ENCODE results near the gene SARDH.

The SARDH gene

DNA sequence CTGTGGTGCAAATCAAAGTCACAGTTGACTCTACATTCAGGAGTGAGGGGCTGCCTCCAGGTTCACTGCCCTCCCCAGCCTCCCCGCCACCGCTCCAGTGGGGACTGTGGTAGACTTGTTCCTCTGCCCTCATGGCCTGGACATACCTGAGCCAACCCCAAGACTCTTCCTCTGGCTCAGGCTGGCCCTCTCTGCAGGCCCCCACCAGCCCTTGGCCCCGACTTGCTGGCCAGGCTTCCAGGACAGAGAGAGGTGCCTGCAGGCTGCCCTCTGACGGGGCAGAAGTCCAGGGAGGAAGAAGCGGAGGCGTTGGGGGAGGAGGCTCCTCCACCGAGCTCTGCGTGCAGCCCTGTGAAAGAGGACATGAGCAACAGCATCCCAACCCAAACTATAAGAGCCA, 2.8 kb upstream of the SARDH start:
- DNase-seq = no peak
- in situ Hi-C loops (cut with HindIII; ENCODE audit: low pct_ligation_motif_present, low pct_unique_long_range_greater_than_20kb, low sequenced_read_pairs) = no loop called here

DNA sequence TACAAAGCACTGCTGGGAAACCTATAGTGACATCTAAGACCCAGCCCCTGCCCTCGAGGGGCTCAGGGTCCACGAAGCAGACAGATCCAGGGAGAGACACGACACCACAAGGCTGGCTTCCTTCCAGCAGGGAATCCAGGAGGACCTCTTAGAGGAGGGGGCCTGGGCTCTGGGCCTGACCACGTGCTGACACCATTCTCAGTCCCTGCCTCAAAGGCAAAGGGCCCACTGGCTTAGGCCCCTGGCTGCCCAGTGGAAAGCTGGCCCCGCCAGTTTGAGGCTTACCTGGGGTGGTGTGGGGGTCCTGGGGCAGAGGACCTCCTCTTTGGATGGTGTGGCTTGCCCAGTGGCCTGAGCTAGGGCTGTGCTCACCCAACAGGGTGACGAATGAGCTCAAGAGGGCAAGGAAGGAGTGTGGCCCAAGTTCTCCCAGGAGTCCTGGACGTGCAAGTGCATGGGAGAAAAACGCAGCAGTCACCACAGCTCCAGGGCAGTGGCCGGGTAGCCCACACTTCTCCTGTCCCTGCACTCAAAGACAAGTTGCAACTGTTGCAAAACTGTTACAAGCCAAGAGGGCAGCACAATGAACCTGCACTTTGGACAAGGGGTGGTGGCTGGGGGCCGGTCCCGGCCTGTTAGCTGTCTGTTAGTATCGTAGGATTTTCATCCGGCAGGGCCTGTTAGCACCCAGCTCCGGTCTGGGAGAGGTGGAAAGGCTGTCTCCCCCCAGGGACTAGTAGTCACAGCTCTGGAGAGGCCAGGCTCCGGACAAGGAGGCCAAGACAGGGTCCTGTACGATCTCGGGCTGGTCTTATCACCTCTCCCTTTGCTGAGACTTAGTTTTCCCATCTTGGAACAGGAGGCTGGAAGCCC, 1.5 kb upstream of the SARDH start:
- no peak for DNase-seq
- in situ Hi-C loops (cut with HindIII; ENCODE audit: low pct_ligation_motif_present, low pct_unique_long_range_greater_than_20kb, low sequenced_read_pairs) = no loop called here

DNA sequence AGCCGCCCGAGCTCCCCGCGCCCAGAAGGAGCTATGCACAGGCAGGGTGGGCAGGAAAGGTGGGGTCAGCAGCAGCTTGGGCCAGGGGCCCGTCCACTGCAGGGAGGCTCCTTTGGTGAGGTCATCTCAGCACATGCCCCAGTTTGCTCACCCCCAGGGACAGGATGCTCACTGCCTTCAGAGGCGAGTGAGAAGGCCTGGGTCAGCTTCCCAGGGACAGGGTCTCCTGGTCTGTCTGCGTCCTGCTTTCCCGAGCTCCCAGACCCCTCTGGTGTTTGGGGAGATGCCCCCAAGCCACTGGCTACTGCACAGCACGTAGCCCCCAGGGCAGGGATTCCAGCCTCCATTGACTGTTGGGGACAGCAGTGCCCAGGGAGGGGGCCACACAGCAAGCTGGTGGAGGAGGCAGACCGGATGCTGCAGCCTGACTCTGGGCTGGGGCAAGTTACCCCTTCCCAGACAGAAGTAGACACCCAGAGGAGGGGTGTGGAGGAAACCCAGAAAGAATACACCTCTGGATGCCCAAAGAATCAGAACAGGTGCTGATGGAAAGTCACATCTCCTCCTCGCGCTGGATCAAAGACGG, 581 bp upstream of the SARDH start:
- no peak for DNase-seq
- in situ Hi-C loops (cut with HindIII; ENCODE audit: low pct_ligation_motif_present, low pct_unique_long_range_greater_than_20kb, low sequenced_read_pairs) = no loop called here

DNA sequence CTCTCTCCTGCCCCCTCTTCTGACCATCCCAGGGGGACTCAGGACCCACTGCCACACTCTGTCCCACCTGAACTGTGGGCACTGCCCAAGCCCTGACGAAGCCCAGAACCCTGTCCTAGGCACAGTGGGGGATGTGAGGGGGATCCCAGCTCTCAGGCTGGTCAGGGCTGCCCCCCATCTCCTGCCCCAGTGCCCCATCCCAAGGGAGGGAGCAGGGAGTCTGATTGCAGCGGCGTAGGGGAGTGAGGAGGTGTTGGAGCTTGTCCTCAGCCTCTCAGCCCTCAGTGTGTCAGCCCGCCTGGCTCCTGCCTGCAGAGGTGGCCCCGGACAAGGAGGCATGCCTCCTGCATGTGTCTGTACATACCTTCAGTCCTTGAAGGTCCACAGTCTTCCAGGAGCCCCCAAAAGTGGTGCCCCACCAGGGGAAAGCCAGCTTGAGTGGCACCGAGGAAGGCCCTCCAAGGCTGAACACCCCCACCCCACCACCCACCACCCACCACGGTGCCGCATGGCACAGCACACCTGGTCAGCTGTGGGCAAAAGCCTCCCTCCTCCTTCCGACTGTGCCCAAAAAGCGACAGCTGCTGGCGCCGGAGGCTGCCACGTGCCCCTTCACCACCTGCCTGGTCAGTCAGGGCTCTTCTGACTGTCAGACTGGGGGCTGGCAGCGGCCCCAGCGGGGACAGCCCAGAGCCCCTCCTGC, 930 bp downstream of the SARDH start:
- DNase-seq = no peak
- in situ Hi-C loops (cut with HindIII; ENCODE audit: low pct_ligation_motif_present, low pct_unique_long_range_greater_than_20kb, low sequenced_read_pairs) = no loop called here

DNA sequence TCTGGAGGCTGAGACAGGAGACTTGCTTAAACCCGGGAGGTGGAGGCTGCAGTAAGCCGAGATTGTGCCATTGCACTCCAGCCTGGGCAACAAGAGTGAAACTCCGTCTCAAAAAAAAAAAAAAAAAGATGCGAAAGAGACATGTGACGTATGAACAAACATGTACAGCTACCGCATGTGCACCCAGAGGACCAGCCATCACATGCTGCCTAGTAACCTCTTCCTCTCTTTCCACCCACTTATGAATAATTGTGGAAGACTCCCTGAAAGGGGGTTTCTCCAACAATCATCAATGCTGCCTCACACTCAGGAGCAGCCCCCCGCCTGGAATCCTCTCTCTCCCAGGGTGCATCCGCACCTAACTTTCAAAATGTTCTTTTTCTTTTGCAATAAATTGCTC, 2.2 kb downstream of the SARDH start:
- DNase-seq = no peak
- in situ Hi-C loops (cut with HindIII; ENCODE audit: low pct_ligation_motif_present, low pct_unique_long_range_greater_than_20kb, low sequenced_read_pairs) = no loop called here

DNA sequence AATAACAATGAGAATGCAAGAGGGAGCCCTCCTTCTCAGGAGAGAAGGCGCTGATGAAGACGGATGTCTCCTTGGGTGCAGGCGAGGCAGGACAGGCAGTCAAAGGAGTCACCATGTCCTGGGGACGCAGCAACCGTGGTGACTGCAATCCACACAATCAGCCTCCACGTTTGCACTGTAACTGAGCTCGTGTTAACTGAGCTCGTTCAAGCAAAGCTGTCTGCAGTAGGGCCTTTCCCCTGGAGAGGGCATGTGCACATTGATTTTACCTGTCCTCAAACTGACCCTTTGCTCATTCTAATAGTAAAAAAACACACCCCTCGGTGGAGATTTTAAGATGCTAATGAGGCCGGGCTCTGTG, 2.8 kb downstream of the SARDH start:
- DNase-seq = no peak
- in situ Hi-C loops (cut with HindIII; ENCODE audit: low pct_ligation_motif_present, low pct_unique_long_range_greater_than_20kb, low sequenced_read_pairs) = no loop called here

DNA sequence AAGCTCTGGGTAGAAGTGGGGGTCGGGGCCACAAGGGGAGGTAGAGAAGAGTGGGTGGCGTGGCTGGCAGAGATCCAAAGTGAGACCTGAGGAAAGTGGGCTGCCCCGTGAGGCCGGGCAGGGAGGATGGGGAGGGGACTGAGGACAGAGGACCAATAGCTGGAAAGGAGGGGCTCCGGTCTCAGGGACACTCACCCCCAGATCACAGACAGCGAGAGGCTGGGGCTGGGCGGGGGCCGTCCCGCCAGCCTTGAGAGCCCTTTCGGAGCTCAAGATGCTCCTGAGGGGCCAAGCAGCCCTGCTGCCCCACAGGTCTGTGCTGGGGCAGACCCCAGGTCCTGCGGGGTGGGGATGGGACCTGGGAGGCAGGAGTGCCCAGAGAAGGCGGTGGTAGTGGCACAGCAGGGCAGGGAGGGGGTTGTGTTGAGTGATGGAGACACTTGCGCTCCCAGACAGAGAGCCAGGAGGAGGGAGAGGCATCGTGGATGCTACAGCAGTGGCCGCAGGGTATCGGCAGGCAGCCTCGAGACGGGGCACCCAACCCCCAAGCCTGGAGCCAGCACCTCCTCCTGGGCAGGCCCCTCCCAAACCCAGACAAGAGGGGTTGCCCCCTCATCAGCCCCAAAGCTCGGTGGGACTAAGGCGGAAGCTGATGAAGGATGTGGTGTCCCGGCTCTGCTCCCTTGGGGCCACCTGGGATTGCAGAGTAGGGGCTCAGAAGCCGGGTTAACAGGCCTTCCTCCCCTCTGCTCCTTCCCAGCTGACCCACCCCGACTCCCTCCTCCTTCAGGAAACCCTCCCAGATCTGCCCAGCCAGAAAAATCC, 3.4 kb downstream of the SARDH start:
- DNase-seq = no peak
- in situ Hi-C loops (cut with HindIII; ENCODE audit: low pct_ligation_motif_present, low pct_unique_long_range_greater_than_20kb, low sequenced_read_pairs) = no loop called here

DNA sequence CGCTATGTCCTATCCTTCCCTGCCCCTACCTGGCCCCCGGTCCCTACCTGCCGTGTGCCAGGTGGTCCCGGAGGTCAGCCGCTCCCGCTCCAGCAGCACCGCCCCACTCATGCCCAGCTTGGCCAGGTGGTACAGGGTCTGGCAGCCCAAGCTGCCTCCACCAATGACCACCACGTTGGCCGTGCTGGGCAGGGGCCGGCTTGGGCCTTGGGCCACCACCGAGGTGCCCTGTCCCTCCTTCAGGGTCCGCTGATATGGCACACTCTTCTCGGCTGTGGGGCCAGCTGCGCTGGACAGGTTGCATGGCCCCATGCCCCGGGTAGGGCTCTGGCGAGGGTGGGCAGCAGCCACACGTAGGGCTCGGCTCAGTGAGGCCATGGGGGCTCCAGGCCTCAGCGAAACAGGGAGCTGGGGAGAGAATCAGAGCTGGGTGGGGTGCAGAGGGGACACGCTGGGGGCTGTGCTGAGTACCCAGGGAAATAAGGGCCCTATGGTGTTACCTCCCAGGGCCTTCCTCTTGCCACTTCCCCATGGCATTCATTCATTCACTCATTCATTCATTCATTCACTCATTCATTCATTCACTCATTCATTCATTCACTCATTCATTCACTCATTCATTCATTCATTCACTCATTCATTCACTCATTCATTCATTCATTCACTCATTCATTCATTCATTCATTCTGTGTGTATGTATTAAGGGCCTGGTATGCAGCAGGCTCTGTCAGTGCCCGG, 4.2 kb downstream of the SARDH start:
- in situ Hi-C loops (cut with HindIII; ENCODE audit: low pct_ligation_motif_present, low pct_unique_long_range_greater_than_20kb, low sequenced_read_pairs) = no loop called here
- DNase-seq = no peak

DNA sequence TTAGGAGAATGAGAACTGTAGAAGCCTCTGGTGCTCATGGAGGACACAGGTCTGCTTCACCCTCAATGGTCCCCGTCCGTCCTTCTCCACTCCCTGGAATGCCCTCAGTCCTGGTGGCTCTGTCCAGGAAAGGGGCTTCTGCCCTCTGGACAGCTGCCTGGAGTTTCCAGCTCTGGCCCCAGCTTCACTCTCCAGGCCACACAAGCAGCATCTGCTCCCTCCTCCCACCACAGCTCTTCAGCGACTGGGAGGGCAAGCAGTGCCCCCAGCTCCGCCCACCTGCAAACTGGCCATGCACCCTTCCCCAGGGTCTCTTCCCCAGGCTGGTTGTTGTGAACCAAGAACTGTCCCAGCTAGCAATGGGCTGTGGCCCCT, 4.7 kb downstream of the SARDH start:
- DNase-seq = no peak
- in situ Hi-C loops (cut with HindIII; ENCODE audit: low pct_ligation_motif_present, low pct_unique_long_range_greater_than_20kb, low sequenced_read_pairs) = no loop called here

DNA sequence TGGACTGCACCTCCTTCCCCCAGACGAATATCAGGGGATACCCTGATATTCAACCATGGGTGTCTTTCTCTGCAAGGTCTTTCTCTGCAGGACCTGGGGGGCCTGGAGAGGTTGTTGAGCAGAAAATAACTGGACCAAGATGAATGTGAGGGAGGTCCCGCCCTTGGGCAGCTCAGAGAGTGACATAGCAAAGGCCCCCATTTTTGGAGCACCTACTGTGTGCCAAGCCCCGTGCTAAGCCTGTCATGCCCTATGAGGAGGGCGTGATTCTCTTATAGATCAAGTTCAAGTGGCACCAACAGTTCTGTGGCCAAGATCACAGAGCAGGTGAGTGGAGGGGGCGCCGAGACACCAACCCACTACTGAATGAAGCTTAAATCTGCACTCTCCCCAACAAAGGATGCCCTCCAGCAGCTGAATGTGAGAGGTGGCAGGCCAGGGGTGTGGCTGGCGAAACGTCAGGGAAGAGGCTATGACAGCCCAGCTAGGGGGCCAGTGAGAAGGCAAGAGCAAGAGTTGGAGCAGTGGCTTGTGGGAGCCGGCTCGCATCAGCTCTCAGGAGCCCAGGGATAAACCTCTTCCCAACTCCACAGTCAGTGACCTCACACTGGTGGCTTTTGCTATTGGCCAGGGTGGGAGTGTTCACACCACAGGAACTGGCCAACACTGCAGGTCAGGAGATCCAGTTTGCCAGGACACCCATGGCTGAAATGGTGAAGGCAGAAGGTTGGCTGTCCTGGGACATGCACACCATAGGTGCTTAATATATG, 5.3 kb downstream of the SARDH start:
- no peak for DNase-seq
- in situ Hi-C loops (cut with HindIII; ENCODE audit: low pct_ligation_motif_present, low pct_unique_long_range_greater_than_20kb, low sequenced_read_pairs) = no loop called here

DNA sequence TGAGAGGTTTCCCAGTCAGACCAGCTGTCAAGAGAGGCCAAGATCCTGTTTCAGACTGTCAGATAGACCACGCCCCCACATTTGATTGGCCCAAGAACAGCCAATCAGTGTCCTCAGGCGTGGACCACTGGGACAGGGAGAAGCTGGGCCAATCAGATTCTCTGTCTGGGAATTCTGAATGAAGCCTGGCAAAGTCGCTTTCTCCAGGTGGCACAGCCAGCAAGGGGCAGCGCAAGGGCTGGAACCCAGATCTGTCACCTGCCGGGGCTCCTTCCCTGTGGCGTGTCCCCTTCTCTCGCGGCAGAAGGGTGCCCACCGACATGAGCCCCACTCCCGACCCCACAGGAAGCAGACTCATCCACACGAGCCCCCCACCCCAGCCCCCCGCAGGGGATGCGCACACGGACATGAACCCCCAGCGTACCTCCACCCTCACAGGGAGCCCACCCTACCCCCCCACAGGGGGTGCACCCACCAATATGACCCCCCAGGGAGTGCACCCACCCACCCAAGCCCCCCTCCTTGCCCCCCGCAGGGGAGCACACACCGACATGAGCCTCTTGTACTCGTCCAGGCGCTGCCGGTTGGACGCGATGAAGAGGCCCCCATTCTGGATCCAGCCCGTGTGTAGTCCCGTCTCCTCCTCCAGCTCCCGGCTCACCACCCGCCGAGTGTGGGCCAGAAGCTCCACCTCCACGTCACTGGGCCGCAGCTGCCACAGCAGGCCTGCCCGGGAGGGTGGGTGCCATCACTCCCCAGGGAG, 6.1 kb downstream of the SARDH start:
- peak; percentile 39 for DNase-seq
- in situ Hi-C loops (cut with HindIII; ENCODE audit: low pct_ligation_motif_present, low pct_unique_long_range_greater_than_20kb, low sequenced_read_pairs) = no loop called here

DNA sequence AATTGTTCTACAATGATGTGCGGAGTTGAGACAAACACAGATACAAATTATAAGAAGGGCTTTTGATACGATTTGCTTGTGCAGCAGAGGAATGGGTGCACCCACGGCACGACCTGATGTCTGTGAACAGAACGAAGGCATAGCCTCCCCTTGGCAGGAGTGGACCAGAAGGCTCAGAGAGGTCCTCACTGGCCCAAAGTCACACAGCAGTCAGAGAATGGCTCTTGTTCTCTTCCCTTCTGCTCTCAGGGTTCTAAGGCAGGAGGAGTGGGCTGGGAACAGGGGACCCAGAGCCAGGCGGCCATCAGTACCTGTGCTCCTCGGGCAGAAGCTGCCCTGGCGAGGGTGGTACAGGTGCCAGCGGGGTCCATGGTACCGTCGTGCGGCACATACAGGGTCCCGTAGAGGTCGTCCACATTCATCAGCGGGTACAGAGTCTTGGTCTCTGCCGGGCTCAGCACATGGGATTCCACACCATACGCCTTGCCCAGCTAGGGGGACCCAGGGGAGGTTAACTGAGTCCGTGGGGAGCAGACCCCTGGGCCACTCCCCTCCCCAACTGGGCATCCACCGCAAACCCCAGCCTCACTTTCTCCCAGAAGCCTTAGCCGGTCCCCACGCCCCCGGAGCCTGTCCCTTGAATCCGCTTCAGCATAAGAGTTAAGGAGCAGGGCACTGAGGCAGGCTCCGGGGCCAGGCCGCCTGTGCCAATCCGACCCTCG, 7.0 kb downstream of the SARDH start:
- in situ Hi-C loops (cut with HindIII; ENCODE audit: low pct_ligation_motif_present, low pct_unique_long_range_greater_than_20kb, low sequenced_read_pairs) = no loop called here

DNA sequence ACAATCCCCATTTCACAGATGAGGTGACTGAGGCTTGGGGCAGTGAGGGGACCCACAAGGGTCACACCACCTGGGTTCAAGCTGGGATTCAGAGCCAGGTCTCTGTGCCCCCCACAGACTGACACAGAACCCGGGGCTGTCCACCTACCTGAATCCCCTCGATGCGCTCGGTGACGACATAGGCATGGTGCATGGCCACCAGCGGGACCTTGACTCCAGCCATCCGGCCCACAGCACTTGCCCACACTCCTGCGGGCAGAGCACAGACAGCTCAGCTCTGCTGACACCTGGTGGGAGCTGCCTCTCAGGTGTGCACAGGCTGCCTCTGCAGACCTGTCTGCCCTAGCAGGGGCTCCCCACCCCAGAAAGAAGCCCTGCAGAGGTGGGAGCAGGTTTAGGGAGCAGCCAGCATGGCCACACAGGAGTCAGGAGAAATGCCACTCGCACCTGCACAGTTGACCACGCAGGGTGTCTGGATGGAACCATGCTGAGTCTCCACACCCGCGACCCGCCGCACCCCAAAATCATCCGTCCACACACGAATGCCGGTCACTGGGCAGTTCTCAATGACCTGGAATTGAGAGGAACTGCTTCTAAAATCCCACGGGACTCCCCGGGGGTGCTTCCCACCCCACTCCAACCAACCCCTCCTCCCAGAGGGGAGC, 8.4 kb downstream of the SARDH start:
- in situ Hi-C loops (cut with HindIII; ENCODE audit: low pct_ligation_motif_present, low pct_unique_long_range_greater_than_20kb, low sequenced_read_pairs) = no loop called here
- DNase-seq = no peak

More for the DNA sequence above, 7.0 kb downstream of the SARDH start:
- DNase-seq = no peak

DNA sequence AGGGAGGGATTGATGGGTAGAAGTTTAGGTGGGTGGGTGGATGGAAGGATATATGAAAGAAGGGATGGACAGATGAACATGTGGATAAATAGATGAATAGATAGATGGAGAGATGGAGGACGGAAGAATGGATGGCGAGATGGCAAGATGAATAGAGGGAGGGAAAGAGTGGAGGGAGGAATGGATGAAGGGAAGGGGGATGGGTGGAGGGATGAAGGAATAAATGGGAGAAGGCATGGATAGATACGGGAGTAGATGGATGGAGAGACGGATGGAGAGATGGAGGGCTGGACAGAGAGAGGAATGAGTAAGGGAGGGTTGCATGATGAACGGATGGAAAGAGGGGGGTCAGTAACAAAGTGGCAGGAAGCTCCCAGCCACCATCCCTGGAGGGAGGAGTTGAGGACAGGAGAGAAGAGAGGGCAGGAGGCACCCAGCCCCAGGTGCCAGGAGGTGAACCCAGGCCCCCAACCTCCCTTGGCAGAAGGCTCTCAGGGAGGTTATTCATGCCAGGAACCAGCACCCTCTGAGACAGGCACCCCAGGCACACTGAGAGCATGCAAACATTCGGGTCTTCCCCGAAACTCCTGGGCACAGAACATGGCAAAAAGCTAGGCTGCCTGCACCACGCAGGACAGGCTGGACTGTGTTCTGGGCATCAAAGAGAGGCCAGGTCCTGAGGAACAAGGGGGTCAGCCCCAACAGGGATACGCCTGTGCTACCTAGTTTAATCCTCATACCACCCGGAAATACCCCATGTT, 9.1 kb downstream of the SARDH start:
- no peak for DNase-seq
- in situ Hi-C loops (cut with HindIII; ENCODE audit: low pct_ligation_motif_present, low pct_unique_long_range_greater_than_20kb, low sequenced_read_pairs) = no loop called here

DNA sequence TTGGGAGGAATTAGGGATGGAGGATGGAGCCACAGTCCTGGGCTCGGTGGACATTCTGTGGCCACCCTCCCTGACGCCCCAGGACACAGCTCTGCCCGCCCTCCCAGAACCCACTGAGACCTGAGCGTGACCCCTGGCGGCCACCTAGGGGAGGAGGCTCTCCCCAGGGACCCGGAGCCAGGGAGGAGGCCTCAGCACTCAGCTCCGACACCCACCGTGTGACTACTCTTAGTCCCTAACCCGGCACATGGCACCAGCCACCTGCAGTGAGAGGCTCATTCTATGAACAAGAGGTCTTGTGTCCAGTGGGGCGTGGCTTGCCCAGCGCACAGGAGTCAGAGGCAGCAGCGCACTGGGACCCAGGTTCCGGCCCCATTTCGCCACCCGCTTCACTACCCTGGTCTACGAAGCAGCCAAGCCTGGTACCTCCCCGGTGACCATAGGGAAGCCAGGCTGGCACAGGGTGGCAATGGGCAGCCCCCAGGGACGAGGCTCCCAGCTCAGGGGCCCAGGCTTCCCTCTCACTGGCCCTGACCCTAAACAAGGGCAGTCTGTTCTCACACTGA, 10.2 kb downstream of the SARDH start:
- in situ Hi-C loops (cut with HindIII; ENCODE audit: low pct_ligation_motif_present, low pct_unique_long_range_greater_than_20kb, low sequenced_read_pairs) = no loop called here

More for the DNA sequence above, 10.2 kb downstream of the SARDH start:
- DNase-seq = no peak

Measured in ACHN (cell line).